ENCODE measurements around the gene MOGAT1. TPM values are rescaled to one million over a fixed set of nuclear protein-coding genes. Genes with fewer than 3 reads are reported as not detected.
"Not testable (repeated sequence)": the region's sequence is repeated elsewhere in the genome, so short reads cannot be mapped to it uniquely, and the experiment has no call there.

MOGAT1 gene
- total RNA-seq, 1 experiment from 2014 or later: not detected

- Histone ChIP-seq H3K9me3 (ENCODE audit: low read depth, low read length, poor library complexity, severe bottlenecking) (no peaks in the 10 kb centered on the region), H3K36me3 (ENCODE audit: insufficient read depth, low read length, poor library complexity, severe bottlenecking) (no peaks in the 10 kb centered on the region), H3K4me1 (ENCODE audit: insufficient read depth, low read length, poor library complexity, severe bottlenecking) (peaks cover 15% of the 10 kb centered on the region), H3K4me3 (ENCODE audit: low read depth, low read length, poor library complexity, severe bottlenecking) (no peak overlapping the region), H3K27me3 (replicated peaks; ENCODE audit: insufficient read depth, low read depth, low read length, poor library complexity) (no peaks in the 10 kb centered on the region), H3K27ac (ENCODE audit: low read depth, low read length, poor library complexity, severe bottlenecking) (no peak overlapping the region)
- TF ChIP-seq CTCF (conservative IDR thresholded peaks at IDR 0.05; ENCODE audit: low read depth, low read length) (peak; percentile 100), EZH2 (IDR thresholded peaks at IDR 0.05; ENCODE audit: borderline replicate concordance, low read depth, low read length, poor library complexity, severe bottlenecking) (no peak)
- BruUV-seq (replicated peaks): no TSS peak
- intact Hi-C loops (cut with micrococcal nuclease; ENCODE audit: unreplicated experiment): loop anchor here (5.0 to 10.0 kb wide), 3 partner anchors 212 to 1104 kb away; no protein-coding TSS in a partner anchor
- ChIA-PET POLR2A (ENCODE audit: low non-redundant PET) (no interaction called here), CTCF (interaction anchor here (0.6 to 1.0 kb wide), 7 partner anchors 9 to 954 kb away, joined by 3 to 6 read pairs (median 3); no protein-coding TSS in a partner anchor)
- DNase-seq (ENCODE audit: low spot score): peak; percentile 89
These were observed 19.2 kb downstream of the MOGAT1 start for GRCh38 chr2:222690564-222691200.

- BruUV-seq (replicated peaks); H3K27me3 ChIP-seq (replicated peaks; ENCODE audit: insufficient read depth, low read depth, low read length, poor library complexity); H3K27ac ChIP-seq (ENCODE audit: low read depth, low read length, poor library complexity, severe bottlenecking); H3K4me3 ChIP-seq (ENCODE audit: low read depth, low read length, poor library complexity, severe bottlenecking); H3K36me3 ChIP-seq (ENCODE audit: insufficient read depth, low read length, poor library complexity, severe bottlenecking); POLR2A ChIA-PET (ENCODE audit: low non-redundant PET); DNase-seq (ENCODE audit: low spot score); H3K9me3 ChIP-seq (ENCODE audit: low read depth, low read length, poor library complexity, severe bottlenecking): not testable (repeated sequence)
- CTCF ChIA-PET: interaction anchor here (1.1 kb wide), 1 partner anchor 120 kb away, joined by 3 read pairs; no protein-coding TSS in a partner anchor
- H3K4me1 ChIP-seq (ENCODE audit: insufficient read depth, low read length, poor library complexity, severe bottlenecking): peaks cover 15% of the 10 kb centered on the region
- intact Hi-C loops (cut with micrococcal nuclease; ENCODE audit: unreplicated experiment): loop anchor here (5.0 to 10.0 kb wide), 3 partner anchors 209 to 1101 kb away; no protein-coding TSS in a partner anchor
These were observed 22.0 kb downstream of the MOGAT1 start for GRCh38 chr2:222693413-222693812.

- TF ChIP-seq CTCF (conservative IDR thresholded peaks at IDR 0.05; ENCODE audit: low read depth, low read length): peak; percentile 44; the same call in 1 of the 2 replicates
- TF ChIP-seq EZH2 (IDR thresholded peaks at IDR 0.05; ENCODE audit: borderline replicate concordance, low read depth, low read length, poor library complexity, severe bottlenecking): no peak
- Histone ChIP-seq H3K4me3 (ENCODE audit: low read depth, low read length, poor library complexity, severe bottlenecking) (no peak overlapping the region), H3K27ac (ENCODE audit: low read depth, low read length, poor library complexity, severe bottlenecking) (no peak overlapping the region), H3K9me3 (ENCODE audit: low read depth, low read length, poor library complexity, severe bottlenecking) (no peaks in the 10 kb centered on the region), H3K36me3 (ENCODE audit: insufficient read depth, low read length, poor library complexity, severe bottlenecking) (no peaks in the 10 kb centered on the region), H3K4me1 (ENCODE audit: insufficient read depth, low read length, poor library complexity, severe bottlenecking) (peaks cover 15% of the 10 kb centered on the region), H3K27me3 (replicated peaks; ENCODE audit: insufficient read depth, low read depth, low read length, poor library complexity) (no peaks in the 10 kb centered on the region)
- peak; percentile 44 for DNase-seq (ENCODE audit: low spot score)
- ChIA-PET CTCF (interaction anchor here (1.1 kb wide), 1 partner anchor 120 kb away, joined by 3 read pairs; no protein-coding TSS in a partner anchor), POLR2A (ENCODE audit: low non-redundant PET) (no interaction called here)
- intact Hi-C loops (cut with micrococcal nuclease; ENCODE audit: unreplicated experiment): loop anchor here (5.0 to 10.0 kb wide), 3 partner anchors 208 to 1101 kb away; no protein-coding TSS in a partner anchor
- no TSS peak for BruUV-seq (replicated peaks)
These were observed 22.4 kb downstream of the MOGAT1 start for GRCh38 chr2:222693837-222694236.

All from A673 (cell line).